T-cell (primary cell): Measurements from ENCODE around the gene SLBP. TPM values are rescaled to one million over a fixed set of nuclear protein-coding genes. Genes with fewer than 3 reads are reported as not detected.

Experiments
- ATAC-seq, 4 experiments: fragments of 200-7000 bp in 3 of 4; fragments of 150-1000 bp in 1 of 4; cut with Tn5 transposase; replicated peaks in 1 of 4; 1 replicate in 3 of 4; 2 replicates in 1 of 4; pipeline ENCODE4 v1.10.0; 2021; ENCODE audit warnings: moderate library complexity in 3 of 4, mild to moderate bottlenecking in 2 of 4, moderate number of reproducible peaks in 1 of 4
- CTCF ChIA-PET, 2 donors: fragments of 300-600 bp; sonication (Branson Sonifier 250); formaldehyde crosslinking; loops; one replicate each; lab custom pipeline; 2022; ENCODE audit warnings: antibody characterized with exemption in 2 of 2; lab: Charles Lee
- POLR2A ChIA-PET, 2 donors: fragments of 300-600 bp; sonication (Branson Sonifier 250); formaldehyde crosslinking; loops; one replicate each; lab custom pipeline; 2022; ENCODE audit warnings: antibody characterized with exemption in 2 of 2; lab: Charles Lee
- DNase-seq, 35 experiments: peaks; one replicate each; pipeline versions ENCODE4 v3.0.0 to v3.0.0-alpha.2; 2013 to 2023
- H3K27ac ChIP-seq: one replicate; pipeline ENCODE4 v1.5.1; 2013; ENCODE audit warnings: low read length
- H3K27me3 ChIP-seq, 2 experiments: replicated peaks in 1 of 2; 1 replicate in 1 of 2; 2 replicates in 1 of 2; pipeline versions ENCODE4 v1.6.1 to v1.7.0; 2013; ENCODE audit warnings: low read length in 1 of 2, mixed read lengths in 1 of 2; ENCODE audit not compliant: control insufficient read depth in 2 of 2, insufficient read depth in 2 of 2; ENCODE audit errors: extremely low read depth in 1 of 2
- H3K36me3 ChIP-seq, 2 donors: 1 replicate in 1 of 2; 2 replicates in 1 of 2; pipeline versions ENCODE4 v1.6.1 to v1.7.0; 2013; ENCODE audit warnings: low read length in 1 of 2; ENCODE audit not compliant: control insufficient read depth in 2 of 2, insufficient read depth in 1 of 2; ENCODE audit errors: extremely low read depth in 1 of 2
- H3K4me1 ChIP-seq, 2 experiments: 1 replicate in 1 of 2; 2 replicates in 1 of 2; pipeline versions ENCODE4 v1.6.1 to v1.7.0; 2013; ENCODE audit warnings: low read length in 2 of 2, mixed read lengths in 1 of 2; ENCODE audit not compliant: insufficient read depth in 2 of 2, control insufficient read depth in 1 of 2; ENCODE audit errors: extremely low read depth in 1 of 2
- H3K4me3 ChIP-seq, 2 donors: 1 replicate in 1 of 2; 2 replicates in 1 of 2; pipeline versions ENCODE4 v1.5.1 to v1.7.0; 2013; ENCODE audit warnings: mild to moderate bottlenecking in 2 of 2, low read length in 1 of 2, moderate library complexity in 1 of 2; ENCODE audit not compliant: control insufficient read depth in 1 of 2; ENCODE audit errors: extremely low read depth in 1 of 2
- H3K9me3 ChIP-seq: 2 replicates; pipeline ENCODE4 v1.7.0; 2013
- H3K27ac Mint-ChIP-seq, 2 donors: one replicate each; pipeline ENCODE4 v1.8.0; 2020 to 2021; ENCODE audit warnings: mild to moderate bottlenecking in 2 of 2, mixed read lengths in 2 of 2
- H3K27me3 Mint-ChIP-seq, 2 donors: one replicate each; pipeline ENCODE4 v1.8.0; 2021 to 2022; ENCODE audit warnings: mixed read lengths in 2 of 2
- H3K36me3 Mint-ChIP-seq: one replicate; pipeline ENCODE4 v1.8.0; 2021; ENCODE audit warnings: mixed read lengths
- H3K4me1 Mint-ChIP-seq, 3 donors: one replicate each; pipeline ENCODE4 v1.8.0; 2020 to 2022; ENCODE audit warnings: mixed read lengths in 3 of 3, mild to moderate bottlenecking in 1 of 3
- H3K4me3 Mint-ChIP-seq, 3 donors: one replicate each; pipeline ENCODE4 v1.8.0; 2020 to 2022; ENCODE audit warnings: mild to moderate bottlenecking in 3 of 3, mixed read lengths in 3 of 3, moderate library complexity in 3 of 3
- H3K9me3 Mint-ChIP-seq, 3 donors: one replicate each; pipeline ENCODE4 v1.8.0; 2020 to 2022; ENCODE audit warnings: mixed read lengths in 3 of 3
- WGBS: methylation state at CpG from one replicate; pipeline ENCODE4 v1.1.5; 2013; ENCODE audit warnings: missing lambda C conversion rate; ENCODE audit not compliant: insufficient coverage; 5-methylcytosine and 5-hydroxymethylcytosine counted together
- total RNA-seq, 35 experiments: library from RNA in 6 of 35; stranded (reverse) in 6 of 35; fragments of 120-200 nt in 1 of 35; gene quantifications; one replicate each; pipeline versions ENCODE4 v1.2.1 to v1.2.4 and lab custom pipeline; 2013 to 2026

SLBP gene
- total RNA-seq, 5 donors from 2014 or later (not counting 1 experiment from before 2014, with no cell fraction given), result 30.1 to 42.3 (median 36.1) TPM

- no peak overlapping the region for H3K27ac Mint-ChIP-seq
- no peaks in the 10 kb centered on the region for H3K36me3 Mint-ChIP-seq
- peaks cover 26 to 58% (median 56%) of the 10 kb centered on the region in 3 donors for H3K4me1 Mint-ChIP-seq
- CTCF ChIA-PET, result no interaction called here
- ATAC-seq, result no peak
- no peaks in the 10 kb centered on the region for H3K27me3 Mint-ChIP-seq
- no peak overlapping the region for H3K4me3 ChIP-seq
- H3K9me3 Mint-ChIP-seq, result no peaks in the 10 kb centered on the region
- H3K9me3 ChIP-seq, result no peaks in the 10 kb centered on the region
- WGBS, result 94% methylated on average over 29 of the region's 32 CpGs
- DNase-seq, result no peak
- H3K27me3 ChIP-seq, result no peaks in the 10 kb centered on the region
- no peak overlapping the region for H3K27ac ChIP-seq
- H3K4me1 ChIP-seq, result peaks cover 16 to 66% of the 10 kb centered on the region in 2 experiments
- peaks cover 11 to 19% of the 10 kb centered on the region in 2 donors for H3K36me3 ChIP-seq
- POLR2A ChIA-PET, result interaction anchor here in 1 of 2 donors (0.6 kb wide), 1 partner anchor 38 kb away, joined by 5 read pairs; no protein-coding TSS in a partner anchor
- H3K4me3 Mint-ChIP-seq, result no peak overlapping the region
These were observed 5.3 kb upstream of the SLBP start for GRCh38 chr4:1717129-1718094.

GRCh38 chr4:1716065-1716945, 4.2 kb upstream of the SLBP start:
- POLR2A ChIA-PET, result no interaction called here
- Histone ChIP-seq H3K9me3 (no peaks in the 10 kb centered on the region), H3K4me1 (peaks cover 12 to 60% of the 10 kb centered on the region in 2 experiments), H3K4me3 (no peak overlapping the region), H3K27ac (no peak overlapping the region), H3K27me3 (no peaks in the 10 kb centered on the region), H3K36me3 (peaks cover 11 to 19% of the 10 kb centered on the region in 2 donors)
- Mint-ChIP-seq H3K36me3 (peaks cover 2% of the 10 kb centered on the region), H3K4me3 (no peak overlapping the region), H3K27me3 (no peaks in the 10 kb centered on the region), H3K9me3 (no peaks in the 10 kb centered on the region), H3K4me1 (peaks cover 23 to 54% (median 52%) of the 10 kb centered on the region in 3 donors), H3K27ac (no peak overlapping the region)
- DNase-seq, result no peak
- CTCF ChIA-PET, result no interaction called here
- ATAC-seq, result no peak
- 96% methylated on average over 8 of the region's 15 CpGs for WGBS

- H3K4me3 ChIP-seq, result no peak overlapping the region
- no peaks in the 10 kb centered on the region for H3K9me3 ChIP-seq
- no peak for DNase-seq
- peak overlapping the region in 2 of 3 donors; percentile 6 to 34 for H3K4me3 Mint-ChIP-seq
- POLR2A ChIA-PET, result no interaction called here
- peaks cover 11 to 19% of the 10 kb centered on the region in 2 donors for H3K36me3 ChIP-seq
- peaks cover 33 to 64% (median 61%) of the 10 kb centered on the region in 3 donors for H3K4me1 Mint-ChIP-seq
- no peaks in the 10 kb centered on the region for H3K27me3 ChIP-seq
- WGBS, result 57% methylated on average over 10 of the region's 16 CpGs
- no peak for ATAC-seq
- no peaks in the 10 kb centered on the region for H3K9me3 Mint-ChIP-seq
- peaks cover 4% of the 10 kb centered on the region for H3K36me3 Mint-ChIP-seq
- H3K27me3 Mint-ChIP-seq, result no peaks in the 10 kb centered on the region
- H3K4me1 ChIP-seq, result peaks cover 17 to 67% of the 10 kb centered on the region in 2 experiments
- CTCF ChIA-PET, result no interaction called here
- peak overlapping the region; percentile 57 to 74 for H3K27ac Mint-ChIP-seq
- no peak overlapping the region for H3K27ac ChIP-seq
These were observed 3.1 kb upstream of the SLBP start for GRCh38 chr4:1715002-1715758.

- no peak for ATAC-seq
- Histone ChIP-seq H3K4me3 (no peak overlapping the region), H3K27me3 (no peaks in the 10 kb centered on the region), H3K9me3 (no peaks in the 10 kb centered on the region), H3K36me3 (peaks cover 11 to 19% of the 10 kb centered on the region in 2 donors), H3K4me1 (peaks cover 14 to 67% of the 10 kb centered on the region in 2 experiments), H3K27ac (no peak overlapping the region)
- WGBS, result 58% methylated on average over 4 of the region's 9 CpGs
- Mint-ChIP-seq H3K4me1 (peaks cover 35 to 64% (median 61%) of the 10 kb centered on the region in 3 donors), H3K9me3 (no peaks in the 10 kb centered on the region), H3K27me3 (no peaks in the 10 kb centered on the region), H3K4me3 (peak overlapping the region; percentile 96), H3K27ac (peak overlapping the region; percentile 59 to 74), H3K36me3 (peaks cover 8% of the 10 kb centered on the region)
- DNase-seq, result no peak
- CTCF ChIA-PET, result interaction anchor here (0.5 to 1.0 kb wide), 4 partner anchors 10 to 1220 kb away, joined by 3 to 5 read pairs (median 4); no protein-coding TSS in a partner anchor
- POLR2A ChIA-PET, result interaction anchor here in 1 of 2 donors (0.5 kb wide), 1 partner anchor 928 kb away, joined by 3 read pairs; no protein-coding TSS in a partner anchor
These were observed 2.3 kb upstream of the SLBP start for GRCh38 chr4:1714303-1715001.

GRCh38 chr4:1713003-1713851, 1.1 kb upstream of the SLBP start:
- WGBS, result 9% methylated on average over 31 of the region's 35 CpGs
- H3K4me1 Mint-ChIP-seq, result peaks cover 47 to 69% (median 65%) of the 10 kb centered on the region in 3 donors
- H3K36me3 ChIP-seq, result peaks cover 11 to 15% of the 10 kb centered on the region in 2 donors
- no peaks in the 10 kb centered on the region for H3K9me3 ChIP-seq
- peak overlapping the region; percentile 96 for H3K4me3 Mint-ChIP-seq
- H3K27me3 Mint-ChIP-seq, result no peaks in the 10 kb centered on the region
- H3K36me3 Mint-ChIP-seq, result peaks cover 12% of the 10 kb centered on the region
- ATAC-seq, result peak in 1 of 4 experiments; percentile 0
- peak overlapping the region; percentile 88 to 89 for H3K4me3 ChIP-seq
- H3K27ac ChIP-seq, result peak overlapping the region; percentile 73
- H3K27me3 ChIP-seq, result no peaks in the 10 kb centered on the region
- ChIA-PET POLR2A (no interaction called here), CTCF (interaction anchor here in 1 of 2 donors (1.0 to 1.6 kb wide), 2 partner anchors 10 to 20 kb away, joined by 4 to 5 read pairs; no protein-coding TSS in a partner anchor)
- DNase-seq, result peak in 1 of 35 experiments; percentile 25
- H3K9me3 Mint-ChIP-seq, result no peaks in the 10 kb centered on the region
- peak overlapping the region; percentile 96 for H3K27ac Mint-ChIP-seq
- H3K4me1 ChIP-seq, result peaks cover 14 to 68% of the 10 kb centered on the region in 2 experiments
